ENCODE results near the gene ACAD8.
A peak's percentile ranks its signal among the peaks of the same experiment; 100 is the strongest.

ACAD8 gene

GRCh38 chr11:134246100-134246499 is 7.3 kb upstream of the ACAD8 start:
- TF ChIP-seq CTCF (IDR thresholded peaks at IDR 0.05; ENCODE audit: extremely low read depth, insufficient read depth, missing control alignments) = no peak
- in situ Hi-C loops (cut with MboI; ENCODE audit: low pct_unique_long_range_greater_than_20kb, low sequenced_read_pairs, unreplicated experiment) = no loop called here
- no peak for DNase-seq (ENCODE audit: low spot score)

- no peak for DNase-seq (ENCODE audit: low spot score)
- no peak for TF ChIP-seq CTCF (IDR thresholded peaks at IDR 0.05; ENCODE audit: extremely low read depth, insufficient read depth, missing control alignments)
- in situ Hi-C loops (cut with MboI; ENCODE audit: low pct_unique_long_range_greater_than_20kb, low sequenced_read_pairs, unreplicated experiment) = no loop called here
These were observed 6.7 kb upstream of the ACAD8 start for GRCh38 chr11:134246678-134247077.

- no peak for DNase-seq (ENCODE audit: low spot score)
- TF ChIP-seq CTCF (IDR thresholded peaks at IDR 0.05; ENCODE audit: extremely low read depth, insufficient read depth, missing control alignments) = no peak
- in situ Hi-C loops (cut with MboI; ENCODE audit: low pct_unique_long_range_greater_than_20kb, low sequenced_read_pairs, unreplicated experiment) = no loop called here
These were observed 4.4 kb upstream of the ACAD8 start for GRCh38 chr11:134248910-134249480.

GRCh38 chr11:134250246-134250645 is 3.1 kb upstream of the ACAD8 start:
- no peak for DNase-seq (ENCODE audit: low spot score)
- no peak for TF ChIP-seq CTCF (IDR thresholded peaks at IDR 0.05; ENCODE audit: extremely low read depth, insufficient read depth, missing control alignments)
- in situ Hi-C loops (cut with MboI; ENCODE audit: low pct_unique_long_range_greater_than_20kb, low sequenced_read_pairs, unreplicated experiment) = no loop called here

GRCh38 chr11:134250675-134251074 is 2.7 kb upstream of the ACAD8 start:
- DNase-seq (ENCODE audit: low spot score) = no peak
- TF ChIP-seq CTCF (IDR thresholded peaks at IDR 0.05; ENCODE audit: extremely low read depth, insufficient read depth, missing control alignments) = no peak
- in situ Hi-C loops (cut with MboI; ENCODE audit: low pct_unique_long_range_greater_than_20kb, low sequenced_read_pairs, unreplicated experiment) = no loop called here

GRCh38 chr11:134252346-134253187 is 801 bp upstream of the ACAD8 start:
- in situ Hi-C loops (cut with MboI; ENCODE audit: low pct_unique_long_range_greater_than_20kb, low sequenced_read_pairs, unreplicated experiment) = no loop called here
- TF ChIP-seq CTCF (IDR thresholded peaks at IDR 0.05; ENCODE audit: extremely low read depth, insufficient read depth, missing control alignments) = no peak
- DNase-seq (ENCODE audit: low spot score) = peak; percentile 48

Measured in GM13977 (cell line).